Neuronal stem cell (in vitro differentiated cells): Measurements from ENCODE around the gene SPACA7.

Experiments used
- DNase-seq: peaks from one replicate; pipeline ENCODE4 v3.0.0-alpha.2; 2013; ENCODE audit warnings: low spot score
- H2AFZ ChIP-seq: one replicate; pipeline ENCODE4 v1.6.1; 2013; ENCODE audit warnings: mild to moderate bottlenecking, low read length, inconsistent platforms
- H2AK5ac ChIP-seq: 2 replicates; pipeline ENCODE4 v1.6.1; 2013; ENCODE audit warnings: low read depth, mild to moderate bottlenecking, inconsistent platforms, low read length, moderate library complexity, mixed read lengths
- H2BK120ac ChIP-seq: 2 replicates; pipeline ENCODE4 v1.6.1; 2013; ENCODE audit warnings: low read depth, mild to moderate bottlenecking, inconsistent platforms, low read length, moderate library complexity, mixed read lengths
- H2BK12ac ChIP-seq: one replicate; pipeline ENCODE4 v1.6.1; 2013; ENCODE audit warnings: low read length, inconsistent platforms
- H2BK15ac ChIP-seq: 2 replicates; pipeline ENCODE4 v1.6.1; 2013; ENCODE audit warnings: mild to moderate bottlenecking, low read length, inconsistent platforms, mixed read lengths
- H2BK5ac ChIP-seq: one replicate; pipeline ENCODE4 v1.6.1; 2013; ENCODE audit warnings: inconsistent platforms, mild to moderate bottlenecking, low read length, moderate library complexity
- H3K14ac ChIP-seq: one replicate; pipeline ENCODE4 v1.6.1; 2013; ENCODE audit warnings: low read length, inconsistent platforms
- H3K18ac ChIP-seq: 2 replicates; pipeline ENCODE4 v1.6.1; 2013; ENCODE audit warnings: low read length, inconsistent platforms
- H3K23ac ChIP-seq: 2 replicates; pipeline ENCODE4 v1.6.1; 2013; ENCODE audit warnings: low read depth, mild to moderate bottlenecking, mixed read lengths, low read length, inconsistent platforms; ENCODE audit not compliant: poor library complexity
- H3K27ac ChIP-seq: replicated peaks from 3 replicates; pipeline ENCODE4 v1.5.1; 2013; ENCODE audit warnings: low read length, inconsistent platforms
- H3K27me3 ChIP-seq, 3 experiments: 2 replicates each; pipeline ENCODE4 v1.6.1; 2013; ENCODE audit warnings: low read length in 3 of 3, mild to moderate bottlenecking in 2 of 3, inconsistent platforms in 1 of 3, low read depth in 1 of 3, mixed read lengths in 1 of 3, moderate library complexity in 1 of 3; ENCODE audit not compliant: control insufficient read depth in 3 of 3, insufficient read depth in 3 of 3
- H3K36me3 ChIP-seq, 2 donors: replicated peaks in 1 of 2; 2 replicates each; pipeline ENCODE4 v1.6.1; 2013; ENCODE audit warnings: low read length in 2 of 2; ENCODE audit not compliant: control insufficient read depth in 2 of 2, insufficient read depth in 2 of 2
- H3K4ac ChIP-seq: 2 replicates; pipeline ENCODE4 v1.6.1; 2013; ENCODE audit warnings: inconsistent platforms, mild to moderate bottlenecking, low read length, moderate library complexity
- H3K4me1 ChIP-seq, 2 donors: 1 replicate in 1 of 2; 2 replicates in 1 of 2; pipeline ENCODE4 v1.6.1; 2013; ENCODE audit warnings: low read length in 2 of 2, low read depth in 1 of 2; ENCODE audit not compliant: control insufficient read depth in 2 of 2, insufficient read depth in 1 of 2
- H3K4me2 ChIP-seq: one replicate; pipeline ENCODE4 v1.6.1; 2013; ENCODE audit warnings: mild to moderate bottlenecking, low read length, inconsistent platforms; ENCODE audit not compliant: insufficient read depth, poor library complexity, severe bottlenecking
- H3K4me3 ChIP-seq, 2 donors: 2 replicates each; pipeline ENCODE4 v1.5.1; 2013; ENCODE audit warnings: low read length in 2 of 2, mild to moderate bottlenecking in 2 of 2, inconsistent platforms in 1 of 2, moderate library complexity in 1 of 2
- H3K79me1 ChIP-seq: one replicate; pipeline ENCODE4 v1.6.1; 2013; ENCODE audit warnings: low read depth, mild to moderate bottlenecking, inconsistent platforms, low read length, moderate library complexity
- H3K9ac ChIP-seq: one replicate; pipeline ENCODE4 v1.6.1; 2013; ENCODE audit warnings: mild to moderate bottlenecking, low read depth, low read length, inconsistent platforms; ENCODE audit not compliant: poor library complexity
- H3K9me3 ChIP-seq, 2 donors: replicated peaks in 1 of 2; 2 replicates each; pipeline versions ENCODE3 to v1.6.1; 2013; ENCODE audit warnings: low read length in 2 of 2, mild to moderate bottlenecking in 2 of 2, inconsistent platforms in 1 of 2, low read depth in 1 of 2, mixed read lengths in 1 of 2, moderate library complexity in 1 of 2; ENCODE audit not compliant: control insufficient read depth in 2 of 2, insufficient read depth in 1 of 2
- H4K8ac ChIP-seq: one replicate; pipeline ENCODE4 v1.6.1; 2013; ENCODE audit warnings: low read depth, mild to moderate bottlenecking, inconsistent platforms, low read length, moderate library complexity
- H4K91ac ChIP-seq: one replicate; pipeline ENCODE4 v1.6.1; 2013; ENCODE audit warnings: low read length, low read depth, mild to moderate bottlenecking, inconsistent platforms; ENCODE audit not compliant: poor library complexity
- WGBS, 2 donors: extraction: QIAGEN DNeasy Blood & Tissue Kit; methylation state at CpG; one replicate each; pipeline ENCODE4 v1.1.7; 2013; ENCODE audit warnings: missing lambda C conversion rate in 2 of 2, mixed read lengths in 1 of 2; ENCODE audit not compliant: insufficient read length in 2 of 2, insufficient replicate concordance in 1 of 2; ENCODE audit errors: extremely low coverage in 2 of 2; 5-methylcytosine and 5-hydroxymethylcytosine counted together

SPACA7 gene

DNA sequence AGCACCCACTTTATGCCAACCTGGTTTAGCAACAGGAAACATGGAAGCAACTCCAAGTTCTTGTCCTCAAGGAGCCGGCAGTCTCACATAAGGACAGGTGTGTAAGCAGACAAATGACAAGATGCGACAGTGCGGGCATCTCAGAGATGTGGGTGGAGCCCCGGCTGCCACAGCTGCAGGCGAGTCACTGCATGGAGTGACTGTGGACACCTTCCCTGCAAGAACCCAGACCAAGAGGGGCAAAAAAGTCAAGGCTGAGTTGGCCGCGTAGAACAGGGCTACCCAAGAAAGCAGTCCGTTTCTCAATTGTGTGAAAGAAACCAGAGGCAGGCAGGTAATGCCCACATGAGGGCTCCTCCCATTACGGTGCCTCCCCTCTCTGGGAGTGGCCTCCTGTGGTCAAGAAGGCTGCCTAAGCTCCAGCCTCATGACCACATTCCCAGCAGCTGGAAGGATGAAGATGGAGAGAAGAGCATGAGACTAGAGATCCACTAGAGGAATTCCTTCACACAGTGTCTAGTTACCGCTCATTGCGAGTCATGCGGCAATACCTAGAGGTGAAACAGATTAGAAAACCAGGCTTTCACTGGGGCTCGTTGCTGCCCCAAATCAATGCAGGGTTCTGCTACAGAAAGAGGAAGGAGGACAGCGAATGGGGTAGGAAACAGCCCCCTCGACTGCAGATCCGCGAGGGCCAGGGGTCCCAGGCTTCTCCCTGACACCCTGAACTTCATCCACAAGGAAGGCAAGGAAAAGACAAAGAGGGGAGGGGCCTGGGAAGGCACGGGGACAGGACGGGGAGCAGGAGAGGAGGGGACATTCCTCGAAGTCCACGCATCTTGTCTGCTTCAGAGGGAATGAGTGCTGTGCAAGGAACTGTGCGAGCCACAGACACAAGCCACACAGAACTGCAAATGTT is 80.2 kb downstream of the SPACA7 start:
- no peak overlapping the region for H2BK15ac ChIP-seq

DNA sequence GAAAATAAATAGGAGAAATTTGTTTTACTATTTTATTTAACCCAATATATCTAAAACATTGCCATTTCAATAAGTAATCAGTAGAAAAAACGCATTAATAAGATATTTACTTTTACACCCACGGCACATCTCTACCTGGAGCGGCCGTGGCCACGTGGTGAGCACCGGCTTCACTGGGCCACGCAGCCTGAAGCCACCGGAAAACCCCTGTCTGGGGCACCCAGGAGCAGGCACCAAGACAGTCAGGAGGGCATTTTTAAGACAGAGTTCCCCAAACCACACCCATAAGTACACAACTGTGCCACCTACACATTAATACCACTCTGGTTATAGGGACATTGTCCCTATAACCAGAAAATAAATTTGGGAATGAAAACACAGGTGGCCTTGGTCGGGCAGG is 80.9 kb downstream of the SPACA7 start:
- no CpG with 5 or more reads among the region's 9 CpGs for WGBS, 2 donors
- no peak for DNase-seq
- Histone ChIP-seq H2BK5ac (no peak overlapping the region), H4K91ac (no peak overlapping the region), H3K36me3 (no peaks in the 10 kb centered on the region), H3K9me3 (peaks cover 5 to 7% of the 10 kb centered on the region in 2 donors), H3K79me1 (no peaks in the 10 kb centered on the region), H3K9ac (no peak overlapping the region), H2BK120ac (no peak overlapping the region), H4K8ac (no peak overlapping the region), H3K23ac (no peak overlapping the region), H2AFZ (no peak overlapping the region), H3K4me3 (no peak overlapping the region), H3K18ac (no peak overlapping the region), H2BK12ac (no peak overlapping the region), H3K27me3 (no peaks in the 10 kb centered on the region), H3K14ac (no peak overlapping the region), H3K27ac (no peak overlapping the region), H2BK15ac (no peak overlapping the region), H3K4me1 (peaks cover 0 to 2% of the 10 kb centered on the region in 2 donors), H3K4me2 (no peak overlapping the region), H2AK5ac (peak overlapping the region; percentile 32), H3K4ac (no peak overlapping the region)

More for the DNA sequence above, 80.2 kb downstream of the SPACA7 start:
- H2BK5ac ChIP-seq = no peak overlapping the region
- H3K23ac ChIP-seq = no peak overlapping the region
- no peak for DNase-seq
- no peak overlapping the region for H3K4me2 ChIP-seq
- H3K79me1 ChIP-seq = no peaks in the 10 kb centered on the region
- no peak overlapping the region for H2AK5ac ChIP-seq
- no peak overlapping the region for H3K14ac ChIP-seq
- no peaks in the 10 kb centered on the region for H3K27me3 ChIP-seq
- no peak overlapping the region for H2BK12ac ChIP-seq
- H3K4me3 ChIP-seq = no peak overlapping the region
- H4K8ac ChIP-seq = no peak overlapping the region
- H3K9me3 ChIP-seq = peaks cover 2 to 7% of the 10 kb centered on the region in 2 donors
- no CpG with 5 or more reads among the region's 22 CpGs for WGBS, 2 donors
- no peak overlapping the region for H2AFZ ChIP-seq
- H4K91ac ChIP-seq = no peak overlapping the region
- no peak overlapping the region for H3K4ac ChIP-seq
- peaks cover 0 to 2% of the 10 kb centered on the region in 2 donors for H3K4me1 ChIP-seq
- no peak overlapping the region for H3K18ac ChIP-seq
- no peak overlapping the region for H2BK120ac ChIP-seq
- H3K9ac ChIP-seq = no peak overlapping the region
- no peaks in the 10 kb centered on the region for H3K36me3 ChIP-seq
- H3K27ac ChIP-seq = no peak overlapping the region

DNA sequence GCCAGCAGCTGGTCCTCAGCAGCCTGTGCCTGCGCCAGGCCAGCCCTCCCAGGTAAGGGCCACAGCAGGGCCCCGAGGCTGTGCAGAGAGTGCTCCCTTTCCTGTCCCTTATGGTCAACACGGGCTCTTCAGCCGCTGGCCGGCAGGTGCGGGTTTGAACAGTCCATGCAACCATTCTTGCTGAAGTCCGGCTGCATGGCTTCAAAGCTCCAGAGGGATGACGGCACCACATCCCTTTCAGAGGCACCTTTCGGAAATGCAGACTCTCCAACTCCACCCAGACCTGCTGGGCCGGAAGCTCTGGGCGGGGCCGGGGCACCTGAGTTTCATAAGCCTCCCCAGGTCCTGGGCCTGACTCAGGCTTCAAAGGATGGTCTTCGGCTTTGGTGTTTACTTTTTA is 81.3 kb downstream of the SPACA7 start:
- Histone ChIP-seq H2BK5ac (no peak overlapping the region), H3K36me3 (no peaks in the 10 kb centered on the region), H3K14ac (no peak overlapping the region), H3K27ac (no peak overlapping the region), H4K8ac (no peak overlapping the region), H3K9ac (no peak overlapping the region), H2BK120ac (no peak overlapping the region), H3K27me3 (no peaks in the 10 kb centered on the region), H3K9me3 (peaks cover 7 to 8% of the 10 kb centered on the region in 2 donors), H2BK12ac (no peak overlapping the region), H3K79me1 (no peaks in the 10 kb centered on the region), H4K91ac (no peak overlapping the region), H3K4me3 (no peak overlapping the region), H2AFZ (no peak overlapping the region), H2BK15ac (no peak overlapping the region), H3K4me2 (no peak overlapping the region), H3K23ac (no peak overlapping the region), H3K4ac (no peak overlapping the region), H3K18ac (no peak overlapping the region), H2AK5ac (peak overlapping the region; percentile 32), H3K4me1 (peaks cover 0 to 2% of the 10 kb centered on the region in 2 donors)
- WGBS, 2 donors = no CpG with 5 or more reads among the region's 13 CpGs
- no peak for DNase-seq

DNA sequence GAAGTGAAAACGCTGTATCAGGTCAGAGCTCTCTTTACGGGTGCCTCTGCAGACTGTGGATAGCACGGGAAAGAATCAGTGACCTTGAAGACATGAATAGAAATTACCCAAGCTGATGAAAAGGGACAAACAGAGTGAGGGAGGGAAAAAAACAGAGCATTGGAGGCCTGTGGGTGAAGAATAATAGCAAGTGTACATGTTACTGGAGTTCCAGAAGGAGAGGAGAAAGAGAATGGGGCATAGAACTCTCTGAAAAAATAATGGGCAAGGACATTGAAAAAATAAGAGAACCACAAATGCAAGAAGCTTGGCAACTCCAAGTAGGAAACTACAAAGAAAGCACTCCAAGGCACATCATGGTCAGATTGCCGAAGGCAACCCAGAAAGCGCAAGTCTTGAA is 86.3 kb downstream of the SPACA7 start:
- H3K9me3 ChIP-seq = peaks cover 7 to 8% of the 10 kb centered on the region in 2 donors
- H2BK12ac ChIP-seq = no peak overlapping the region
- H3K27ac ChIP-seq = no peak overlapping the region
- DNase-seq = no peak
- no peak overlapping the region for H4K91ac ChIP-seq
- no peak overlapping the region for H3K9ac ChIP-seq
- H2AFZ ChIP-seq = no peak overlapping the region
- H3K18ac ChIP-seq = no peak overlapping the region
- H3K4ac ChIP-seq = no peak overlapping the region
- WGBS, 2 donors = no CpG with 5 or more reads among the region's 5 CpGs
- no peak overlapping the region for H3K4me3 ChIP-seq
- H3K36me3 ChIP-seq = no peaks in the 10 kb centered on the region
- no peaks in the 10 kb centered on the region for H3K27me3 ChIP-seq
- no peak overlapping the region for H3K4me2 ChIP-seq
- no peaks in the 10 kb centered on the region for H3K4me1 ChIP-seq
- no peak overlapping the region for H3K23ac ChIP-seq
- no peak overlapping the region for H2BK5ac ChIP-seq
- H2BK15ac ChIP-seq = no peak overlapping the region
- H2BK120ac ChIP-seq = no peak overlapping the region
- no peak overlapping the region for H4K8ac ChIP-seq
- H2AK5ac ChIP-seq = no peak overlapping the region
- no peaks in the 10 kb centered on the region for H3K79me1 ChIP-seq
- no peak overlapping the region for H3K14ac ChIP-seq
